WI38 (cell line): ENCODE measurements around the gene CDK5RAP2.

Experiments used
- H3K4me3 ChIP-seq: 2 replicates; pipeline ENCODE4 v1.5.1; 2011; ENCODE audit warnings: low read depth, mild to moderate bottlenecking, control low read depth, low read length
- CTCF ChIP-seq: IDR thresholded peaks from 2 replicates; pipeline ENCODE4 v1.5.1; 2012; ENCODE audit warnings: low read depth, mild to moderate bottlenecking, control low read depth, low read length

The CDK5RAP2 gene

GRCh38 chr9:120478208-120478607, 101.8 kb downstream of the CDK5RAP2 start:
- H3K4me3 ChIP-seq: no peak overlapping the region
- no peak for TF ChIP-seq CTCF

GRCh38 chr9:120477534-120478001, 102.4 kb downstream of the CDK5RAP2 start:
- H3K4me3 ChIP-seq: no peak overlapping the region
- TF ChIP-seq CTCF: peak; percentile 99

- no peak overlapping the region for H3K4me3 ChIP-seq
- no peak for TF ChIP-seq CTCF
These were observed 104.6 kb downstream of the CDK5RAP2 start for GRCh38 chr9:120475341-120475740.

- TF ChIP-seq CTCF: no peak
- H3K4me3 ChIP-seq: no peak overlapping the region
These were observed 105.2 kb downstream of the CDK5RAP2 start for GRCh38 chr9:120474591-120475243.

DNA sequence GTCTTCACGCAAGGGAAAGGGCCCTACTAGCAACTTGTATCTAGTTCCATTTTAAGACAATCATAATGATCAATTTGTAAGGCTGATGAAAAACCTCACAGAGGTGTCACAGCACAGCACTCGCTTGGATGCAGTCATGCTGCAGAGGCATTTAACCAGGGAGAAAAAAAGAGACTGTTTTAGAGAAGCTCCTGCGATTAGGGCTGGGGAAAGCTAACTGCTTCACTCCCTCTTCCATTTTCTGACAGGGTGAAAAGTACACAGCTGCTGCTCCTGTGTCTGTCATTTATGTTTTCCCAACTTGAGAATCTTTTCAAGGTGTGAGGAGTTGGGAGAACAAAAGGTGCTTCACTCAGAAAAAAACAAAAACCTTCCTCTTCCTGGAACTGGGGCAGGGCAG, 106.4 kb downstream of the CDK5RAP2 start:
- H3K4me3 ChIP-seq: no peak overlapping the region

DNA sequence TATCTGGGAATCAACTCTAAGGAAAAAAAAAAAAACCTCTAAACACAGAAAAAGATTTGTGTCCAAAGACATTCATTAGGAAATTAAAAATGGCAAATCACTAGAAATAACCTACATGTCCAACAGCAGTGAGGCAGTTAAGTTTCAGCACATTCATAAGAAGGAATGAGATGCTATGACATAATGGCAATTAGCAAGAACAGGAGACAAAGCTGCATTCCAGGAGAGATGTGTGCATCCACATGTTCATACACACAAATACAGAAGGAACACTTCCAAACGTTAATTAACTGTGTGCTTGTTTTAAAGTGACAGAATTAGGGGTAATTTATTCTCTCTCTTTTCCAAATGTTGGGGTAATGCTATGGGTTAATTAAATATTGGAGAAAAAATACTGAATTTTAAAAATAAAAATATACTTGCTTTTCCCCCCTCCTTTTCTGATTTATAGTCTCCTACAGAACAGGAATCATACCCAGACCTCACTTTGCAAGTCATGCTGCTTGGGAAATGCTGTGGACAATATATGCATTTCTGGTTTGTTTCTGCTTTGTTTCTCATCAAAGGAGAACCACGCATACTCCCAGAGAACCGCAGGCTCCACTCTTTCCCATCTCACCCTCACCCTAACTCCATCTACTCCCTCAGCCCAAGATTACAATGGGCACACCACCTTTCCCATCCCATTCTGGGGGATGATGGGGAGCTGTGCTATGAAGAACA, 114.1 kb downstream of the CDK5RAP2 start:
- H3K4me3 ChIP-seq: no peak overlapping the region
- TF ChIP-seq CTCF: no peak

More for the DNA sequence above, 106.4 kb downstream of the CDK5RAP2 start:
- no peak for TF ChIP-seq CTCF

DNA sequence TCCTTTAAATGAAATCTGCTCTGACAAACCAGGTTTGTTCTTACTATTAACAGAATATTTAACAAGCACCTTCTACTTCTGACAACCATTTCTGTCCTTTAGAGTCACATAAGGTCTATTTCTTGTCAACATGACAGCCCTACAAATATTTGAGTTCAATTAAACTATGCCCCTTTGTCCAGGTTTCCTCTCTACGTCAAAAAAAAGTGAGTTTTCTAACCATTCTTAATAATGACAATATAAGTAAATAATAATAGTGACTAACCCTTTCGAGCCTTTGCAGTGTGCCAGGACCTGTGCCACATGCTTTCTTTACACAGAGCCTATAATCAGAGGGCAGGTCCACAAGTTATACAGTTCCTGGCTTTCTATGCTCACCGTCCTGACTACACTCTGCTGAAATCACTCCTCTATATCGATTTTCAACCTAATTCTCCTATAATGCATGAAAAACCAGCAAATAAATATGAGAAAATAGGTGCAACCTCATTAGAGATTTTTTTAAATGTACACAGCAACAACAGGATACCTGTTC, 115.0 kb downstream of the CDK5RAP2 start:
- no peak overlapping the region for H3K4me3 ChIP-seq
- TF ChIP-seq CTCF: no peak
